Dermis blood vessel endothelial cell (primary cell): Measurements from ENCODE around the gene JAML. TPM values are rescaled to one million over a fixed set of nuclear protein-coding genes. Genes with fewer than 3 reads are reported as not detected.
"Not testable (repeated sequence)": the region's sequence is repeated elsewhere in the genome, so short reads cannot be mapped to it uniquely, and the experiment has no call there.

Experiments used
- DNase-seq: peaks from one replicate; pipeline ENCODE4 v3.0.0; 2010
- total RNA-seq: library from RNA; depleted of rRNA; stranded (reverse); fragments of >200 nt; gene quantifications from 2 replicates; pipeline ENCODE4 v1.2.3, GENCODE V29; 2014

The JAML gene
- total RNA-seq, 1 donor from 2014 or later = under 0.01 TPM

GRCh38 chr11:118192817-118193216, 32.0 kb downstream of the JAML start:
- not testable (repeated sequence) for DNase-seq

GRCh38 chr11:118190942-118191506, 33.8 kb downstream of the JAML start:
- not testable (repeated sequence) for DNase-seq

- DNase-seq = no peak
Measured at GRCh38 chr11:118186346-118187107, 38.3 kb downstream of the JAML start.

- no peak for DNase-seq
Measured at GRCh38 chr11:118184784-118185579, 39.8 kb downstream of the JAML start.

- not testable (repeated sequence) for DNase-seq
Measured at GRCh38 chr11:118183691-118184090, 41.1 kb downstream of the JAML start.

GRCh38 chr11:118180300-118180703, 44.5 kb downstream of the JAML start:
- no peak for DNase-seq

GRCh38 chr11:118176778-118177134, 48.1 kb downstream of the JAML start:
- no peak for DNase-seq

- no peak for DNase-seq
Measured at GRCh38 chr11:118175993-118176777, 48.6 kb downstream of the JAML start, which contains the start of gene SCN2B. Gene SCN2B, minus strand, starts transcription at chr11:118176639. Its CDS starts 208 bp downstream, at chr11:118176431.

- no peak for DNase-seq
Measured at GRCh38 chr11:118175031-118175992, 49.5 kb downstream of the JAML start.

GRCh38 chr11:118174006-118174567, 50.7 kb downstream of the JAML start:
- no peak for DNase-seq

- DNase-seq = no peak
Measured at GRCh38 chr11:118172356-118172755, 52.5 kb downstream of the JAML start.

GRCh38 chr11:118171269-118172062, 53.3 kb downstream of the JAML start:
- DNase-seq = peak; percentile 82

- DNase-seq = no peak
Measured at GRCh38 chr11:118170882-118171268, 53.9 kb downstream of the JAML start.

- DNase-seq = no peak
Measured at GRCh38 chr11:118170231-118170630, 54.6 kb downstream of the JAML start.

- no peak for DNase-seq
Measured at GRCh38 chr11:118169300-118170140, 55.3 kb downstream of the JAML start.

- DNase-seq = no peak
Measured at GRCh38 chr11:118168751-118169150, 56.1 kb downstream of the JAML start.

GRCh38 chr11:118168316-118168715, 56.5 kb downstream of the JAML start:
- no peak for DNase-seq

- DNase-seq = no peak
Measured at GRCh38 chr11:118167906-118168305, 56.9 kb downstream of the JAML start.

GRCh38 chr11:118167253-118167652, 57.6 kb downstream of the JAML start:
- no peak for DNase-seq
